DOHH2 (cell line): ENCODE results near the gene MAP10.

ENCODE experiments used
- CTCF ChIP-seq: fragments of 200-600 bp; sonication (generic); IDR thresholded peaks from one replicate; pipeline ENCODE4 v1.5.1; 2014; ENCODE audit warnings: antibody characterized with exemption, mild to moderate bottlenecking, low read depth, low read length; ENCODE audit not compliant: poor library complexity, severe bottlenecking
- EZH2phosphoT487 ChIP-seq: fragments of 200-600 bp; sonication (generic); IDR thresholded peaks from 2 replicates; pipeline ENCODE4 v1.6.1; 2017; ENCODE audit warnings: borderline replicate concordance, mild to moderate bottlenecking, antibody characterized with exemption, low read length, moderate library complexity, mixed read lengths

- TF ChIP-seq CTCF, result no peak
- TF ChIP-seq EZH2phosphoT487, result no peak
Measured at GRCh38 chr1:232806186-232806510, 932 bp downstream of the MAP10 start.
